RPMI8226 (cell line): ENCODE results near the gene ZNRF3.
"Not testable (repeated sequence)": the region's sequence is repeated elsewhere in the genome, so short reads cannot be mapped to it uniquely, and the experiment has no call there.

ENCODE experiments used
- DNase-seq: peaks from one replicate; pipeline ENCODE4 v3.0.0-alpha.2; 2015

ZNRF3 gene

DNA sequence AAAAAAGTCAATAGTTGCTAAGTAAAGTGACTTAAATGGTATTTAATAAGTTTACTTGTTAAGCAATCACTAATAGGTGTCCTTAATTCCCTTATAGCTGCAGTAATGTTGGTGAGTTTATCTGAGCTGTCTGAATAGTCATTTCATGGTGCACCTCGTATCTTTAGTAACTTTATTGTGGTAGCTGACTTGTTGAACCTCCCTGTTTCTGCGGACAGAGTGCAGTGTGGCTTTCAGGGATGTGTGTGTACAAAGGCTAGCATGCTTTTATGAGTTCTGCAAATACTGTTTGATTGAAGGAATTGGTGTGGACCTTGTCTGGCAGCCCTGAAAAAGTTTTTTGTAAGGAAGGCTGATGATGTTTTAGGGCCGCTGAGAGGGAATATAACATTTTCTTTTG, 2.6 kb downstream of the ZNRF3 start:
- DNase-seq = no peak

DNA sequence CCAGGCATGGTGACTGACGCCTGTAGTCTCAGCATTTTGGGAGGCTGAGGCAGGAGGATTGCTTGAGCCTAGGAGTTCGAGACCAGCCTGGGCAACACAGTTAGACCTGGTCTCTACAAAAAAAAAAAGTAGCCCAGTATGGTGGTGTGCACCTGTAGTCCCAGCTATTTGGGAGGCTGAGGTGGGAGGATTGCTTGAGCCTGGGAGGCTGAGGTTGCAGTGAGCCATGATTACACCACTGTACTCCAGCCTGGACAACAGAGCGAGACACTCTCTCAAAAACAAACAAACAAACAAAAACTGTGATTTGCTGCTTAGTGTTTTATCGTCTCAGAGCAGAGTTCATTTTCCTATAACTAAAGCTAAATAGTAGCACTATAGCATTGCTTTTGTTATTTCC, 3.3 kb downstream of the ZNRF3 start:
- not testable (repeated sequence) for DNase-seq

DNA sequence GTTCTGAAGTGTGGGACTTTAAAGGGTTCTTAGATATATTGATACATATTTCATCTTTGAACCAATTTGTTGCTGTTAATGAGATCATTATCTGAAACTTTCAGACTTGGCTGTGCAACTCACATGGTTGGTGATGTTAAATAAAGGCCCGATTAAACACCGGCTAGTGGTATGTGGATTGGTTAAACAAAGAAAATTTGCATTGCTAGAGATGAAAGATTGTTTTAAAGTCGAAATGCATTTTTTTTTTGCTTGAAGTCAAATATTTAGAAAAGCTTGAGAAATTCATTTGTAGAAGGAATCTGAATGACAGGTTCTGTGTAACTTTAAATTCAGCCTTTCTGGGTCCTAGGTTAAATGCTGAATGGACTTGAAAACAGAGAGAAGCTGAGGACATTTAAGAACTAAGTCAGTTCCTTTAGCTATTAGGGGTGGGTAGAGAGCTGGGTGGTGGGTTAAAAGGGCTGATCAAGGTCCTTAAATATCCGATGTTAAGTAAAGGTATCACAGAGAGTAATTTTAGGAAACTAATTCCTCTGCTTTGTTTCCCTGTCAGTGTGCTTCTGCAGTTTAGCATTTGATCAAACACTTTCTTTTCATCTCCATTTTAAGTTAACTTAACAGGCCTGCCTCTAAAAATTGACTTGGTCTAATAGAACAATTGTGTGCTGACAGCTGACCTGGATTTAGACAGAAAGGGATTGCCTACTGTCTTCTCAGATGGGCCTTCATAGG, 4.5 kb downstream of the ZNRF3 start:
- no peak for DNase-seq

DNA sequence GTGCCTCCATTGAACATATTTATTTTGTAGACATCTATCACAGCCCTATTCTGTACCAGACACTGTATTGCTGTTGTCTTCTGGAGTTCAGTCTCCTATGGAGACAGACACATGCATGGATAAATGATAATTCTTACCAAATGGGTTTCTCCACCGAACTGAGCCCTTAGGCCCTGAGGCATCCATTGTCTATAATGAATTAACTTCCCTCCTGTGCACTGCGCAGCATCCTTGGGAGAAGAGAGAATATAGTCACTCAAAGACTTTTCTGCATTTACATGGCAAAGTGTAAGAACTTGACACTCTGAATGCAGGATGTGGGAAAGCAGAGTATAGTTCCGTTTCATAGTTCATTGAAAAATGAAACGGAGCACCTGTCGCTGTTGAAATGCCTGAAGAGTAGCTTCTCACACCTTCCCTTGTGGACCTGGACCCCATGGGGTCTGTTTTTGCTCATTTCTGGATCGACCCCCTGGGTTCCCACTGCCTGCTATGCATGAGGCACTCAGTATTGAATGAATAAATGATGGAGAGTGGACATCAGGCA, 6.2 kb downstream of the ZNRF3 start:
- DNase-seq = no peak

DNA sequence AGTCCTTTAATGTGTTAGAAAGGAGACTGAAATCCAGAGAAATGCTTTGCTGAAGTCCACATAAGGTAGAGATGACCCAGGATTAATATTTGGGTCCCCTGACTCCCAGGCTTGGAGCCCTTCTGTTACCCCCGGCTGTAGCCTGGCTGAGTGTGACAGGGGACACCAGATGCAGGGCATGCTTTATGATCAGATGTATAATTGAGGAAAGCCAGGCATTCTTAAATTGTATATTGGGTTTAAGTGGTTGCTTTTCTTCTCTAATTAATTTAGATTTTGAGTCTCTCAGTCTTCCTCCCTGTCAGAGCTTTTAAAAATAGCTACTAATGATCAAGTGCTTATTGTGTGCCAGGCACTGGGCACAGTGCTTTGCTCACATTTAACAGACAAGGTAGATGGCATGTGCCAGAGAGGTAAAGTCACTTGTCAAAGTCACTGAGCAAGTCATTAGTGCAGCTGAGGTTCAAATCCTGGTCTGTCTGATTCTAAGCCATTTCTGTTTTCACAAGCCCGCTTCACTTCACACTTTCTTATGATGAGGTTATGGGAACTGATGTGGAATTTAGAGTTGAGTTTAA, 7.9 kb downstream of the ZNRF3 start:
- no peak for DNase-seq

DNA sequence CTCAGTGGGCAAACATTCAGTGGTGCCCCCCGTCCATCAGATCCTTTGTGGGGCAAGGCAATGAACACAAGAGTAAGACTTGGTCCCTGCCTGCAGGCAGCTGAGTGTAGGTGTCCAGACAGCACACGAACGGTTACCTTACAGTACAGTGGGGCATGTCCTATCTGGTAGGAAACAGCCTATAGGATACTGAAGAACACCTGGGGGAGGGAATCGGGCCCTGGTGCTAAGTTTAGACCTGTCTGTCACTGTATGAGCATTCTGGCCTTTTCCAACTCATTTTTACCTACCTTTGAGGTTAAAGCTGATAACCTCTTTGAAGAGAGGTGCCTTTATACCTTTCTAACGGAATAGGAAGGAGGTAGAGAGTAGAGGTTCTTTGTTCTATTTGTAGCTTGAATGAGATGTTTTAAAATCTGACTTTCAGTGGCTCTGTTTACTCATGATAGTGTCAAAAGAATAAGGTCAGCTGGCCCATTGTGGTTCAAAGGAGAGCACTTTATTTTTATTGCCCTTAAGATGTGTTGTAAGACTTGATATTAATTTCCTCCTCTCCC, 8.9 kb downstream of the ZNRF3 start:
- no peak for DNase-seq

DNA sequence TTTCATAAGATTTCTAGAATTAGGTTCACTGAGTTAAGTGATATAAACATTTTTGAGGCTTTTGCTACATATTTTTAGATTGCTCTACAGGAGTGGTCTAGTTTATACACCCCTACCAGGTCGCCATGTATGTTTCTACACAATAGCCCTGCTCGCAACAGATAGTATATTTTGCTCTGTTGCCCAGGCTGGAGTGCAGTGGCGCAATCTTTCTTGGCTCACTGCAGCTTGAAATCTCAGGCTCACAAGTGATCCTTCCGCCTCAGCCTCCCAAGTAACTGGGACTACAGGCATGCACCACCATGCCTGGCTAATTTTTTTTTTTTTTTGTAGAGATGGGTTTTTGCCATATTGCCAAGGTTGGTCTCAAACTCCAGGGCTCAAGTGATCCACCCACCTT, 10.4 kb downstream of the ZNRF3 start:
- DNase-seq = no peak

DNA sequence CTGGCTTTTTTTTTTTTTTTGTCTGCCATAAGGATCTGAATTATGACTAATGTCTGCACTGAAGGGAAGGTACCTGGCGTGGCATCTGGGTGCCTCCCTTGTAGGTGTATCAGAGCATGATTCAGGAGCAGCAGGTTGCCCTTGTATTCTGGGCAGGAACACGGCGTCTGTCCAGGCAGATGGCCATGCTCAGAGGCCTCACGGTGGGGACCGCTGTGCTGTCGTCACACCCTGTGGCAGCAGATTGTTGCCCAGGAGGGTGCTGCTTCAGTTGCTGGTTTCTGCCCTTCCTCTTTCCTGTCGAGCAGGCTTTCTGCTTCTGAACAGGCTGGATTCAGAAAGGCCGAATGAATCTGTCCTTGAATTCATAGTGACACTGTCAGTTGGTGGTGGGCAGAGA, 11.0 kb downstream of the ZNRF3 start:
- DNase-seq = no peak

DNA sequence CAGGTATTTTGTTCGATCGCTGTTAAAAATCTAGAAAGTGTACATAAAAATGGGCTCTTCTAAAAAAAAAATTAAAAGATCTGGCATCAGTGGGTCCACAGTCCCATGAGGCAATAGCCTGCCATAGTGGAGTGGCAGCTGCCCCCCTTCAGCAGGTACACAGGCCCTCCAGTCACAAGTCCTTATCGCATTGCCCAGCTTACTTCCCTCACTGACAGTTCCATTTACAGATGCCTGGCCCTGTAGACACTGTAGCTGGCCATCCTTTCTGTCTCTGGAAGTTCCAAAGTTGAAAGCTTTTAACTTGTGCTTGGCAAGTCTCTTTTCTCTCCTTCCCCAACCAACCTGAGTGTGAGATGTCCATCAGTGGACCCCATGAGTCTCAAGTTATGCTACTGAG, 11.4 kb downstream of the ZNRF3 start:
- no peak for DNase-seq

DNA sequence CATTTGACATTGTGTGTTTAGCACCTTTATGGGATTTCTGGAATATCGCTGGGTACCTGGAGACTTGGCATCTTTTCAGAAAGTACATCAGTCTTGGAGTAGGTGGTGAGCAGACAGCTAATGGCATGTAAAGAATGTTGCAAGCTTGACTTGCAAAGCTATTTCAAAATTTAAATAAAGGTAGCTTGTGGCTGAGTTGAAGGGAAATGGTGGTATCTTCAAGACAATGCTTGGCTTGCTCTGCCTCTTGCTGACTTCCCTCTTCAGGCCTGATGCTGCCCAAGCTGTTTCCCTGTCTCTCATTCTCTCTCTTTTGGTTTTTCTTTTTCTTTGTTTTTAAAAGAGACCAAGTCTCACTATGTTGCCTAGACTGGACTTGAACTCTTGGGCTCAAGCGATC, 13.2 kb downstream of the ZNRF3 start:
- no peak for DNase-seq

DNA sequence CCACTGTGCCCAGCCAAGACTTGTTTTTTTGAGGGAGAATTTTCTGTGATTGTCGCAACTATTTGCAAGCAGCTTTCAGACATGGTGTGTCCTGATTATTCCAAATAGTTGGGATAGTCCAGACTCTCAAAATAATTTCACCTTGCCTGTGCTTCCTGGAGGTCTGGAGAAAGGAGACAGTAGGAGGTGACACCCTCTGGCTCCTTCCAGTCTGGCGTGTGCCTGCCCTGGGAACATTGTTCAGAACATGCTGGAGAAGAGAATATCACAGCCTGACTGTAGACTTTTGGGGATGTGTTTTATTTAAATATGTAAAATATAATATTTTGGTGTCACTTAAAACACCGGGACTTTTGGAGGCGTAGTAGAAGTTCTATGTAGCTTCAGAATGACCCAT, 14.9 kb downstream of the ZNRF3 start:
- no peak for DNase-seq

DNA sequence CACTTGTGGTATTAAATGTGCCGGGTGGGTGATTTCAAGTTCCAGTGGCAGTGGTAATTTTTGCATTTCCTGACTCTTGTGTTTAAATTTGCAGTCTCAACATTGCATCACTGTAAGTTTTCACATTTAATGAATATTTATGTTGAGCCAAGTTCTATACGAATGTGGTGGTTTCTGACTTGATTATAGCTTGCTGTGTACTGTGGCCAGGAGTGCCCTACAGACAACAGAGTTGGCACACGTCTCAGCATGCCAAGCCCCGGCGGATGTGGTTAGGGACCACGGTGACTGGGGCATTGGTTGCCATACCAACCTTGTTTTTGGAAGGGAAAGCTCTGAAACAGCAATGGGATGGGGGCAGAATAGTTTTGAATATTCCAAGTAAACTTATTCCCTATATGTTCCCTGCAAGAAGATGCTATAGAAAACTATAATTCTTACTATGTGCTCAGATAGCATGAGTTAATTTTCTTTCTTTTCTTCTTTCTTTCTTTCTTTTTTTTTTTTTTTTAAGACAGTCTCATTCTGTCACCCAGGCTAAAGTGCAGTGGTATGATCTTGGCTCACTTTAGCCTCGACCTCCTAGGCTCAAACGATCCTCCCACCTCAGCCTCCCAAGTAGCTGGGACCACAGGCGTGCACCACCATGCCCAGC, 16.0 kb downstream of the ZNRF3 start:
- DNase-seq = peak; percentile 51

DNA sequence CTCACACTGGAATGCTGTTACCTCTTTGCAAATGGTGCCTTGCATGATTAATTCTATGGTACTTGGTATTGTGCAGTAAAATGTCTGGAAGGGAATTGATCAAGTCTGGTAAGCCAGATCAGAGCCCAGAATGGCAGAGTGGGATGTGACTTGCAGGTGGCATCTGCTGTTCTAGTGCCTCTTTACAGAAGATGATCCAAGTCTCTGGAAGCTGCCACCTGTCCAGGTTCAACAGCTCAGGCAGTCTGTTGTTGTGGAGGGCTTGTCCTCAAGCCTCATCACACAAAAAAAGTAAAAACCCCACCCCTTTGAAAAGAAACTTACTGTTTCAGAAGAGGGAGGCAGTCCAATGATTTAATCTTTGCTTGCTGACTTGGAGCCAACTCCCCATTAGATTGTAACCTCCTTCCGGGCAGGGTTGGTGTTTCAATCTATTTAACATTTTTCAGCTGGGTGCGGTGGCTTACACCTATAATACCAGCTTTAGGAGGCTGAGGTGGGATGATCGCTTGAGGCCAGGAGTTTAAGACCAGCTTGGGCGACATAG, 17.1 kb downstream of the ZNRF3 start:
- DNase-seq = no peak

DNA sequence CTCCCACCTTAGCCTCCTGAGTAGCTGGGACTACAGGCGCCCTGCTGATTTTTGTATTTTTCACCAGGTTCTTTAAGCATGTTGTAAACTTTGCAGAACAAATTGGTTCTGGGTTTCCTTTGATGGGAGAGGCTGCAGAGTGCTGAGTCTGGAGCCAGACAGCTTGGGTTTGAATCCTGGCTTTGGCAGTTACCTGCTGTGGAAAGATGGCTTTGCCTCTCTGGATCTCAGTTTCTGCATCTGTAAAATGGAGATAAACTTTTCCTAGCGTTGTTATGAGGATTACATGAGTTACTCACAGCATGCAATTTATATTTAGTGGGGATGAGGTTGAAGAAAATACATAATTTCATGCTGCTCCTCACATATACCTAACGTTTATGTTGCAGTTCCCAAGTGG, 19.1 kb downstream of the ZNRF3 start:
- no peak for DNase-seq

DNA sequence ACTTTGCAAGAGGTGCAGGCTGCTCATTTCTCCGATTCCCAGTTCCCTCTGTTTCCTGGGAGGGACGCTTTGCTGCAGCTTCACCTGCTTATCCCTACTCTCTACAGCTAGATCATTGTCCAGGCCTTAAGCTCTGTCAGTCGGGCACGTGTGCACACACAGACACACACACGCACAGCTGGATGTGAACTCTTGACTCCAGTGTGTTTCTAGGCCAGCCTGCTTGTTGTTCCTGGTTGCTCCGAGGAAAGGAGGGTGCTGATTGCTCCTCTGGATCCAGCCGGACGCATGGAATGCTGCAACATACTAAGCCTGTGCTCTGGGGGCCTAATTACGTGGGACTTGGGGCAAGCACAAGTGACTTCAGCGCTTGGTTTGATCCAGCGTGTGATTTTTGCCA, 19.7 kb downstream of the ZNRF3 start:
- DNase-seq = no peak

DNA sequence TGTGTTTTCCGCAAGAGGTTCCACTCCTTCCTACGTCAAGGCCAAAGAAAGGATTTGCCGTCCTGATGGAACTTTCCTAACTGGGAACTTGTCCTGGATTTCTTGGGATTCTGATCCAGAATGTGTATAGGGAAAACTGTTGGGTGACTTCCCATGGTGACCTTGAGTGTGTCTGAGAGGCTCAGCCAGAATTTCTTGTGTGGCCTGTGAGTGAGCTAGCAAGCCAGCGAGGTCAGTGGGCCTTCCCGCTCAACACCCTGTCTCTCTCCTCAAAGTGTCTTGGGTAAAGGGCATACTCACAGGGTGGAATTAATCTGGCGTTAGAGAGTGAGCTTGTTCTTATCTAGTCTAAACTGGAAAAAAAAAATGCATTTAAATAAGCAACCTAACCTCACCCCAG, 20.4 kb downstream of the ZNRF3 start:
- DNase-seq = no peak

DNA sequence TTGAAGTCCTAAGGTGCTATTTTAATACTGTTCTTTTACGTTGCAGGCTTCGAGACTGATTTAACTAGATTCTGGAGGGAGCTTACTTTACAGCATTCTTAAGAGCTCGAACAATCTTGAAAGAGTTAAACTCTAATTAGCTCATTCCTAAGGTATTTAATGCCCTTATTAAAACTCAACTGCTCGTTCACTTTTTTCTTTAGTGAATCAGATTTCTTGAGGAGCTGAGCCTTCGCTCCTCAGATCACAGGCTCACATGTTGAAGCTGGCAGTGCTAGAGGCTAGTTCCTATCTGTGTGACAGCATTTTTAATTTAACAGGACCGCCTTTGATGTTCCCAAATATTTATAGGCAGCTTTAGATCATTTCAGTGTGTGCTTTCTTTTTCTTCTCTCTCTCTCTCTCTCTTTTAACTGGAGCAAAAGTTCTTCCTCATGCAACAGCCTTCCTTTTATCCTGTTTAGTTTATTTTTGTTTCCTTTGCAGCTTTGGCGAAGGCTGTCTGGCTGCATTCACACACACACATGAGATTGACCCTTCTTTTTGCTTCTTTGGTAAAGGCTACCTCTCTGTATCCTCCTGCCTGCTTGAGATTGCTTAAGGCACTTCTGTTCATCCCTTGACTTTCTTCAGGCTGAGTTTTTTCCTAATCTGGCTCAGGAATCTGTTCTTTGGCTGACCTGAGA, 21.0 kb downstream of the ZNRF3 start:
- DNase-seq = no peak

DNA sequence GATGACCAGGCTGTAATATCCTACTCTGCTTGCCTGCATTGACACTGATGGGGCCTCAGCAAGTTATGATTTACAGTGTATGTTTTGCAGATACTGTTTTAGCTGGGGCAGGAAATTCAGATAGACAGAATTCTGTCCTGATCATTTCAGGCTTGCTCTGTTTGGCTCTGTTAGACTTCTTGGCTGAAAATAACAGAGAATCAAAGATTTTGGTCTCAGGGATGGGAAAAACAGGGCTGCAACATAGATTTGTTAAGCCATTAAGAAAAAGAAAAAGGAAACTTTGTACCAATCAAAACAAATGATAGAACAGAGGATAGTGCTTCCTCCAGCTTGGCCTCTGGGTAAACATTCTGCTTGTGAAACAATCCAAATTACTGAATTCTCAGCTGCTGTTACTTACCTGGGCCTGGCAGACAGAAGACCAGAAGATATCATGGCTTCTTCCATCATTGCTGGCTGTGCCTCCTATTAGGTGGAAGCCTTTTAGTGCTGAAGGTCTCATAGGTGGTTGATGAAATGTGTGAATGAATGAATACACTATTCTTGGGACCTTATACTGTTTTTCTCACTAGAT, 22.0 kb downstream of the ZNRF3 start:
- DNase-seq = no peak

DNA sequence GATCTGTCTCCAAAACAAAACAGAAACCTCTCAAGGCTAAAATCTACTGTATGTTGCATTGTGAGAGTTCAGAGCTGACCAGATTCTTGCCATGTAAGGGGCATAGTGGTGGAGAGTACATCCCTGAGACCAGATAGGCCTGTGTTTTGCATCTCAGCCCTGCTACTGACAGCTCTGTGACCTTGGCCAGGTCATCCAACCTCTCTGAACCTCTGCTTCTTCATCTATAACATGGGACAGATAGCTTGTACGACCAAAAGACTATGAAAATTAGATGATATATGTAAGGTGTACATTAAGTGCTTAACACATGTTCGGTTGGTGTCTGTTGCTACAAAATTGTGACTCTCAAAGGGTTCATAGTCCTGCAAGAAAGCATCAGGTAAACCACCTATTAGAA, 22.9 kb downstream of the ZNRF3 start:
- no peak for DNase-seq

DNA sequence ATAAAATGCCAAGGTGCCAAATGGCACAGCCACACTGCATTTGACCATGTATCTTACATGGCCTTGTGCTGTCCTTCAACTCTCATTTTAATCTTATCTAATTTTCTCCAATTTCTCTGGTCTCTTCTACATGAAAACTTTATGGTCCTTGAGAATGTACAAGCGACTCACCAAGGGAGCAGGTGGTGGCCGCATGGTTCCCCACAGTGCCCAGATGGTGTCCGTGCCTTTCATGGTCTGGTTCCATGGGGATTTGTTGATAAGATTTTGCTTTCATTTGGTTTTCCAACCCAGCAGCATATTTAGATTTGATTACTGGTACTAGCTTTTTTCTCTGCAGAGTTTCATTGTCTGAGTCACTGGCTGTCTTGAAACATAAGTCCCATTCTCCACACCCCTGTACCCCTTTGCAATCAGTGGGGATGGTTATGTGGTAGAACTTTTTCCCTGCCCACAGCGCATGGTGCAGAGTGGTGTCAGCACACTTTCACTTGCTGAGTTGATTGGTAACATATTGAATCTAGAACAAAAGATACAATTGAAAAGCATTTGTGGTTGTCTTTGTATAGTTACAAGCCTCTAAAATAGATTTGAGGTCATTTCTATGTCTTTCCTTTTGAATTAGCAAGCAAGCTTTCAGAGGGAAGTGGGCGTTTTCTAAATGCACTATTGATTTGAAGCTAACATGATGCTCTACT, 24.1 kb downstream of the ZNRF3 start:
- no peak for DNase-seq

DNA sequence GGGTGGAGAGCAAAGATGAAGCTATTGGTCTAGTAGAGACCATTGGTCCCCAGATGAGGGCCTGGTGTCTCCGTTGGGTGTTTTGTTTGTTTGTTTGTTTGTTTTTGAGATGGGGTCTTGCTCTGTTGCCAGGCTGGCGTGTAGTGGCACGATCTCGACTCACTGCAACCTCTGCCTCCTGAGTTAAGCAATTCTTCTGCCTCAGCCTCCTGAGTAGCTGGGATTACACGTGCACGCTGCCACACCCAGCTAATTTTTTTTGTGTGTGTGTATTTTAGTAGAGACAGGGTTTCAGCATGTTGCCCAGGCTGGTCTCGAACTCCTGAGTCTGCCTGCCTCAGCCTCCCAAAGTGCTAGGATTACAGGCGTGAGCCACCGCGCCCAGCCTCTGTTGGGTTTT, 25.4 kb downstream of the ZNRF3 start:
- not testable (repeated sequence) for DNase-seq

DNA sequence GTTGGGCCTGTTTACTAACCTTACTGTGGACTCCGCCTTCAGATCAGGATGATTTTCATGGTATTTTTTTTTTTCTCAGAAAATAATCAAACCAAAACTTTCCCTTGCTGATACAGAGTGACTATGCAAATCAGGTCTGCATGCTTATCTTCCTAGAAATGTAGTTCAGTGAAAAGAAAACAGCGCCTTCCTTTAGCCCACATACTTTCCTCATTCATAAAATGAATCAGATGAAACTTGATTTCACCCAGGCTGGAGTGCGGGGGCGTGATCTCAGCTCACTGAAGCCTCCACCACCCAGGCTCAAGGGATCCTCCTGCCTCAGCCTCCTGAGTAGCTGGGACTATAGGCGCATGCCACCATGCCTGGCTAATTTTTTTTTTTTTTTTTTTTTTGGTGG, 26.0 kb downstream of the ZNRF3 start:
- DNase-seq = no peak
